Calu3 (cell line): ENCODE measurements around the gene DGKI. TPM values are rescaled to one million over a fixed set of nuclear protein-coding genes. Genes with fewer than 3 reads are reported as not detected.

Source experiments
- BruUV-seq: library from RNA; stranded (reverse); fragments of 400-500 nt; replicated peaks from 2 replicates; lab custom pipeline; 2021; lab: Mats Ljungman, UMichigan
- CTCF ChIA-PET: fragments of 300-600 bp; sonication (Branson Sonifier 250); formaldehyde crosslinking; loops from one replicate; lab custom pipeline; 2022; ENCODE audit warnings: antibody characterized with exemption; lab: Charles Lee
- DNase-seq: peaks from one replicate; pipeline ENCODE4 v3.0.0; 2022
- H3K27ac Mint-ChIP-seq: one replicate; pipeline ENCODE4 v1.8.0; 2022; ENCODE audit warnings: mixed read lengths; ENCODE audit not compliant: unreplicated experiment
- H3K27me3 Mint-ChIP-seq: one replicate; pipeline ENCODE4 v1.8.0; 2022; ENCODE audit warnings: mixed read lengths; ENCODE audit not compliant: unreplicated experiment
- H3K36me3 Mint-ChIP-seq: one replicate; pipeline ENCODE4 v1.8.0; 2022; ENCODE audit warnings: mild to moderate bottlenecking, moderate library complexity, mixed read lengths; ENCODE audit not compliant: insufficient read depth, unreplicated experiment
- H3K4me1 Mint-ChIP-seq: one replicate; pipeline ENCODE4 v1.8.0; 2022; ENCODE audit warnings: mild to moderate bottlenecking, low read depth, mixed read lengths; ENCODE audit not compliant: unreplicated experiment
- H3K4me3 Mint-ChIP-seq: one replicate; pipeline ENCODE4 v1.8.0; 2022; ENCODE audit warnings: mild to moderate bottlenecking, low read depth, moderate library complexity, mixed read lengths; ENCODE audit not compliant: unreplicated experiment
- H3K9me3 Mint-ChIP-seq: one replicate; pipeline ENCODE4 v1.8.0; 2022; ENCODE audit warnings: low read depth, mixed read lengths; ENCODE audit not compliant: unreplicated experiment
- CTCF ChIP-seq: fragments of 200-600 bp; IDR thresholded peaks from one replicate; pipeline ENCODE4 v1.8.0; 2022; ENCODE audit warnings: antibody characterized with exemption; ENCODE audit not compliant: unreplicated experiment
- intact Hi-C: fragments of 100-400 bp; cut with micrococcal nuclease; formaldehyde crosslinking; loops from one replicate; pipeline ENCODE4 v1.10.0; 2022; ENCODE audit not compliant: unreplicated experiment
- total RNA-seq: library from RNA; stranded (reverse); gene quantifications from 2 replicates; pipeline ENCODE4 v1.2.3, GENCODE V29; 2022

The DGKI gene
- total RNA-seq, 1 experiment from 2014 or later, result not detected

GRCh38 chr7:137354961-137355360 lies 491.8 kb downstream of the DGKI start:
- Mint-ChIP-seq H3K27ac (no peak overlapping the region), H3K4me1 (peaks cover 8% of the 10 kb centered on the region), H3K36me3 (no peaks in the 10 kb centered on the region), H3K4me3 (no peak overlapping the region), H3K27me3 (no peaks in the 10 kb centered on the region), H3K9me3 (peaks cover 8% of the 10 kb centered on the region)
- no peak for DNase-seq
- CTCF ChIA-PET, result interaction anchor here (1.5 kb wide), 1 partner anchor 10 kb away, joined by 5 read pairs; no protein-coding TSS in a partner anchor
- no peak for TF ChIP-seq CTCF
- intact Hi-C loops, result no loop called here
- no TSS peak for BruUV-seq

GRCh38 chr7:137354396-137354795 lies 492.4 kb downstream of the DGKI start:
- peak; percentile 40 for DNase-seq
- Mint-ChIP-seq H3K27me3 (no peaks in the 10 kb centered on the region), H3K4me3 (no peak overlapping the region), H3K9me3 (peaks cover 8% of the 10 kb centered on the region), H3K27ac (no peak overlapping the region), H3K4me1 (peaks cover 8% of the 10 kb centered on the region), H3K36me3 (no peaks in the 10 kb centered on the region)
- intact Hi-C loops, result no loop called here
- CTCF ChIA-PET, result interaction anchor here (1.5 kb wide), 1 partner anchor 10 kb away, joined by 5 read pairs; no protein-coding TSS in a partner anchor
- no TSS peak for BruUV-seq
- no peak for TF ChIP-seq CTCF

- no peak for DNase-seq
- H3K27ac Mint-ChIP-seq, result no peak overlapping the region
- intact Hi-C loops, result no loop called here
- no TSS peak for BruUV-seq
- CTCF ChIA-PET, result no interaction called here
- peaks cover 8% of the 10 kb centered on the region for H3K9me3 Mint-ChIP-seq
- H3K27me3 Mint-ChIP-seq, result no peaks in the 10 kb centered on the region
- H3K4me3 Mint-ChIP-seq, result no peak overlapping the region
- TF ChIP-seq CTCF, result no peak
- H3K4me1 Mint-ChIP-seq, result peaks cover 8% of the 10 kb centered on the region
- H3K36me3 Mint-ChIP-seq, result no peaks in the 10 kb centered on the region
Observed at GRCh38 chr7:137351941-137352340, 494.8 kb downstream of the DGKI start.

- CTCF ChIA-PET, result no interaction called here
- Mint-ChIP-seq H3K36me3 (no peaks in the 10 kb centered on the region), H3K9me3 (no peaks in the 10 kb centered on the region), H3K4me1 (peaks cover 6% of the 10 kb centered on the region), H3K4me3 (no peak overlapping the region), H3K27ac (no peak overlapping the region), H3K27me3 (no peaks in the 10 kb centered on the region)
- intact Hi-C loops, result loop anchor here (10.0 kb wide), 1 partner anchor 249 kb away; no protein-coding TSS in a partner anchor
- DNase-seq, result no peak
- TF ChIP-seq CTCF, result no peak
- BruUV-seq, result no TSS peak
Observed at GRCh38 chr7:137345799-137346449, 500.9 kb downstream of the DGKI start.
